Stimulated activated effector memory CD8-positive, alpha-beta T cell treated with anti-CD3 and anti-CD28 coated beads, Interleukin-12 subunit alpha, Interleukin-12 subunit beta, amount 100 ng/mL, for 72 hours (primary cell): Measurements from ENCODE around the gene CPA5.

ENCODE experiments used
- ATAC-seq: fragments of 150-1000 bp; cut with Tn5 transposase; 2 replicates; pipeline ENCODE4 v1.10.0; 2021
- DNase-seq, 2 donors: peaks; one replicate each; pipeline ENCODE4 v3.0.0; 2021 to 2022; ENCODE audit warnings: low spot score in 2 of 2
- H3K27ac Mint-ChIP-seq: one replicate; pipeline ENCODE4 v1.8.0; 2022; ENCODE audit warnings: mild to moderate bottlenecking, mixed read lengths
- H3K36me3 Mint-ChIP-seq: one replicate; pipeline ENCODE4 v1.8.0; 2022; ENCODE audit warnings: mild to moderate bottlenecking, mixed read lengths
- H3K4me1 Mint-ChIP-seq: one replicate; pipeline ENCODE4 v1.8.0; 2022; ENCODE audit warnings: mixed read lengths
- H3K4me3 Mint-ChIP-seq: one replicate; pipeline ENCODE4 v1.8.0; 2022; ENCODE audit warnings: mild to moderate bottlenecking, mixed read lengths
- H3K9me3 Mint-ChIP-seq: one replicate; pipeline ENCODE4 v1.8.0; 2022; ENCODE audit warnings: mixed read lengths

CPA5 gene

GRCh38 chr7:130346177-130346905 lies 1.7 kb downstream of the CPA5 start:
- ATAC-seq (no peak), DNase-seq (no peak)
- Mint-ChIP-seq H3K36me3 (no peaks in the 10 kb centered on the region), H3K9me3 (no peaks in the 10 kb centered on the region), H3K4me3 (no peak overlapping the region), H3K27ac (no peak overlapping the region), H3K4me1 (peaks cover 16% of the 10 kb centered on the region)

GRCh38 chr7:130346941-130347340 lies 2.3 kb downstream of the CPA5 start:
- Mint-ChIP-seq H3K4me3 (no peak overlapping the region), H3K4me1 (peaks cover 19% of the 10 kb centered on the region), H3K9me3 (no peaks in the 10 kb centered on the region), H3K36me3 (no peaks in the 10 kb centered on the region), H3K27ac (no peak overlapping the region)
- DNase-seq (no peak), ATAC-seq (no peak)

GRCh38 chr7:130349911-130350782 lies 5.5 kb downstream of the CPA5 start:
- no peaks in the 10 kb centered on the region for H3K9me3 Mint-ChIP-seq
- ATAC-seq: peak; percentile 60
- no peak overlapping the region for H3K27ac Mint-ChIP-seq

GRCh38 chr7:130350945-130351790 lies 6.6 kb downstream of the CPA5 start:
- Mint-ChIP-seq H3K9me3 (no peaks in the 10 kb centered on the region), H3K27ac (peak overlapping the region; percentile 27), H3K4me1 (peaks cover 19% of the 10 kb centered on the region), H3K36me3 (no peaks in the 10 kb centered on the region), H3K4me3 (peak overlapping the region; percentile 13)
- ATAC-seq: no peak
- no peak for DNase-seq

More at GRCh38 chr7:130349911-130350782, 5.5 kb downstream of the CPA5 start:
- DNase-seq: no peak
- no peaks in the 10 kb centered on the region for H3K36me3 Mint-ChIP-seq
- H3K4me3 Mint-ChIP-seq: peak overlapping the region; percentile 13
- peaks cover 19% of the 10 kb centered on the region for H3K4me1 Mint-ChIP-seq

- H3K27ac Mint-ChIP-seq: peak overlapping the region; percentile 27
- no peak overlapping the region for H3K4me3 Mint-ChIP-seq
- DNase-seq (no peak), ATAC-seq (no peak)
- H3K36me3 Mint-ChIP-seq: no peaks in the 10 kb centered on the region
- no peaks in the 10 kb centered on the region for H3K9me3 Mint-ChIP-seq
- peaks cover 19% of the 10 kb centered on the region for H3K4me1 Mint-ChIP-seq
Observed at GRCh38 chr7:130351791-130352090, 7.1 kb downstream of the CPA5 start.

DNA sequence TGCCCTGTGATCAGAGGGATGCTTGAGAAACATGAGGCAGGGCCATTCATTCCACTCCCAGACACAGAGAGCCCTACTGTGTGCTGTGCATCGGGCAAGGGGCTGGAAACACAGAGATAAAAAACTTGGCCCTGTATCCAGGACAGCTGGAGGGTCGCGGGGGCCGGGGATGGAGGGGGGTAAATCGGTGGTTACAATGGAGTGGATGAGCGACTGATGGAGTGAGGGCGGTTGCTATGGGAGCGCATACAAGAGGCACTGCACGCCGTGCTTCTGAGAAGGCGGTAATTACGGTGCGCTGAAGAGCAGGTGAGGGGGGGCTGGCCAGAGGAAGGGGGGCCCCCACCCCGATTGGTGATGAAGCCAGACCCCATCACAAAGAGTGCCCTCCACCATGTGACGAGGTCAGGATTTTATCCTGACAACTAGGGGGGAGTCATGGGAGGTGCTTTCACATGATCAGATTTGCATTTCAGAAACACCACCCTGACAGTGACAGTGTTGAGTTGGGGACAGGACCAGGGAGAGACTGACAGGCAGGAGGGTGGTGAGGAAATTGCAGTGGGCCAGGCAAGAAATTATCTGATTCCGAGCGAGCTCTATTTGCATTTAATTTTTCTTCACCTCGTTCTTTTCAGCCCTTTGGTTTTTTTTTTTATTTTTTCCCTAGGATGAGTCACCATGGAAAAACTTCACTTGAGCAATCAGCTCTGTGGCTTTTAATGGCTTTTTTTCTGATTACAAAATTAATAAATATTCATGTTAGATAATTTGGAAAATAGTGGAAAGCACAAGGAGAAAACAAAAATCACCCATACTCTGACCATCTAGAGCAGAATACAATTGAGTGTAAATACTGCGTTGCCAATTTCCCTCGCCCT lies 7.8 kb downstream of the CPA5 start:
- Mint-ChIP-seq H3K27ac (no peak overlapping the region), H3K4me1 (peaks cover 19% of the 10 kb centered on the region), H3K36me3 (no peaks in the 10 kb centered on the region), H3K9me3 (no peaks in the 10 kb centered on the region), H3K4me3 (no peak overlapping the region)
- no peak for ATAC-seq
- no peak for DNase-seq

GRCh38 chr7:130353196-130353595 lies 8.6 kb downstream of the CPA5 start:
- no peak overlapping the region for H3K27ac Mint-ChIP-seq
- H3K9me3 Mint-ChIP-seq: no peaks in the 10 kb centered on the region
- ATAC-seq: no peak

DNA sequence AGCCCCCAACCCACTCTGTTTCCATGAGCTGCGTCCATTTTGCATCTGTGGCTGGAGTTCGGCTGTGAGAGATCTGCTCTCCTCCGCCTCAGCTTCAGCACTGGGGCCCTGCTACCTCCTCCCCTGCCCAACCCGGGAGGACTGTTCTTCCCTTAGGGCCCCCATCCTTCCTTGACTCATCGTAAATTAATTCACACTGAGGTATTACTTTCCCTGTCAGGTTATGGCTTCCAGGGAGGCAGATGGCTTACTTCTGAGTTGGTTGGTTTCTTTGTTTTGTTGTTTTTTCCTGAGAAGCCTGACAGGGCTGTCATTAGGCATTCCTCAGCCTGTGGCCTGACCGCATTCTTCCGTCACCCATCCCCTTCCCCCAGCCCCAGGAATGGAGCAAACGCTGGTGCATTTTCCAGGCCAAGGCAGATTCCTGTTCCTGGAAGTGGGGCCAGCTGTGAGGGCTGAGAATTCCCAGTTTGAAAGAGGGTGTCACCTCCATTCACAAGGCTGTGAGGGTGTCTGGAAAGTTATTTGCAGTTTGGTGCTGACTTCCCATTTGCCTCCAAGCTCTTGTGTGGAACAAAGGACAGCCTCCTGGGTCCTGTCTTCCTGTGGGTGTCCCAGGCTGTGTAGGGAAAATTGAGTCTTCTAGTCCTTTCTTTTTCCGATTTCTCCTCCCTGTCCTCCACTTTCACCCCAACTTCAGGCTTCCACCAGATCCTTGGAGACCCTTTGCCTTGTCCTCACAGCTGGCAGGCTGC lies 11.7 kb downstream of the CPA5 start:
- Mint-ChIP-seq H3K4me1 (peaks cover 4% of the 10 kb centered on the region), H3K27ac (no peak overlapping the region), H3K36me3 (no peaks in the 10 kb centered on the region), H3K9me3 (peaks cover 15% of the 10 kb centered on the region), H3K4me3 (no peak overlapping the region)
- ATAC-seq: no peak
- no peak for DNase-seq

More at GRCh38 chr7:130353196-130353595, 8.6 kb downstream of the CPA5 start:
- no peak for DNase-seq
- H3K36me3 Mint-ChIP-seq: no peaks in the 10 kb centered on the region
- H3K4me1 Mint-ChIP-seq: peaks cover 19% of the 10 kb centered on the region
- no peak overlapping the region for H3K4me3 Mint-ChIP-seq

GRCh38 chr7:130356876-130357611 lies 12.4 kb downstream of the CPA5 start:
- no peak overlapping the region for H3K27ac Mint-ChIP-seq
- ATAC-seq (no peak), DNase-seq (no peak)
- H3K9me3 Mint-ChIP-seq: peaks cover 15% of the 10 kb centered on the region
- no peaks in the 10 kb centered on the region for H3K36me3 Mint-ChIP-seq
- no peak overlapping the region for H3K4me3 Mint-ChIP-seq
- H3K4me1 Mint-ChIP-seq: no peaks in the 10 kb centered on the region

DNA sequence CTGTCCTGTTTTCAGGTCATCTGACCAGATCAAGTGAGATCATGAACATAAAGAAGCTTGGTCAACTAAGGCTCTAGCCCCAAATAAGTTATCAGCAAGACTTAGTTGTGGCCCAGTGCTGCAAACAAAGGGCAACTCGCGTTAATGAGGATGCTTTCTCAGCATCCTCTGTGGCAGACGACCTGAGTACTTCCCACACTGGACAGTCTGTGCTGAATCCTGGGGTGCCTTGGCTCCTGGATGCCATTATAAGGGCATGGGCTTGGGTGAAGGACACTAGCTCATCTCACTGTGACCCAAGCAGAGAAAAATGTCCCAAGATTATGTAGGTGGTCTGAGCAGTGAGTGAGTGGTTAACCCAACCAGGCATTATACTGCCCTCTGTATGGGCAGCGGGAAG lies 13.9 kb downstream of the CPA5 start:
- Mint-ChIP-seq H3K4me3 (no peak overlapping the region), H3K27ac (no peak overlapping the region), H3K4me1 (peaks cover 10% of the 10 kb centered on the region), H3K36me3 (no peaks in the 10 kb centered on the region), H3K9me3 (peaks cover 15% of the 10 kb centered on the region)
- DNase-seq (no peak), ATAC-seq (no peak)

GRCh38 chr7:130359276-130359857 lies 14.8 kb downstream of the CPA5 start:
- no peak overlapping the region for H3K27ac Mint-ChIP-seq

DNA sequence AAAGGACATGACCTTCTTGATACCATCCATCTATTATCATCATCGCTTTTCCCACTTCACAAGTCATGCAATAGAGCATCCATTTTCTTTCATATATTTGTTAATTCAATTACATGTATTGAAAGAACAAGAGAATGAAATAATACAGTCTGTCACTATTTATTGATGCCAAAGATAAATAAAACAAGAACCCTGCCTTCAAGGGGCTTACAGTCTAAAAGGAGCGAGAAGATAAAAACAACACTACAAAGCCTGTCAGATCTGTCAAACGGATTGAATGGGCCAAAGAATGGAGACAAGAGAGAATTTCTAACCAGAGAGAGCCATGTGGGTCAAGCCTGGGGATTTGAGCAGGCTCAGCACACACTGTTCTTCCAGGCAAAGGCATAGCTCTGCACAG lies 15.9 kb downstream of the CPA5 start:
- Mint-ChIP-seq H3K27ac (no peak overlapping the region), H3K9me3 (peaks cover 15% of the 10 kb centered on the region), H3K4me1 (peaks cover 15% of the 10 kb centered on the region), H3K4me3 (no peak overlapping the region), H3K36me3 (no peaks in the 10 kb centered on the region)
- ATAC-seq (no peak), DNase-seq (no peak)

More at GRCh38 chr7:130359276-130359857, 14.8 kb downstream of the CPA5 start:
- Mint-ChIP-seq H3K4me1 (peaks cover 15% of the 10 kb centered on the region), H3K9me3 (peaks cover 15% of the 10 kb centered on the region), H3K36me3 (no peaks in the 10 kb centered on the region), H3K4me3 (no peak overlapping the region)
- DNase-seq: no peak
- peak; percentile 31 for ATAC-seq

DNA sequence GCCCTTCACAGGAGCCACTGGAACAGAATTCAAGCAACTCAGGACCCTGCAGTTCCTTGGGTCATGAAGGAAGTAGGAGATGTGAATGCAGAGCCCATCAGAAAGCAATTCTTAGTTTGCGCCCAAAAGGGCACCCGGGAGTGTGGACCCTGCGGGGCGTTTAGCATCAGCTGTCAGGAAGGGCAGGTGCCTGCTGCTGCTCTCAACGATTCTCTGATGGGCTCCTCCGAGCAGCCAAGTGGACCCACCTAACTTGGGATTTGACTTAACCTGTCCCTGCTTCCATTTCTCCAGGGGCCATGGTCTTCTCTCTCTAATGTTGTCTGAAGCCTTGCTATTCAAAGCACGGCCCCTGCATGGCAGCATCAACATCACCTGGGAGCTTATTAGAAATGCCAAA lies 17.1 kb downstream of the CPA5 start:
- peaks cover 15% of the 10 kb centered on the region for H3K4me1 Mint-ChIP-seq
- H3K36me3 Mint-ChIP-seq: no peaks in the 10 kb centered on the region
- H3K9me3 Mint-ChIP-seq: peaks cover 15% of the 10 kb centered on the region
- no peak for ATAC-seq
- H3K27ac Mint-ChIP-seq: no peak overlapping the region
- no peak overlapping the region for H3K4me3 Mint-ChIP-seq
- DNase-seq: no peak
